Measurements from ENCODE around the gene PUSL1. TPM values are rescaled to one million over a fixed set of nuclear protein-coding genes. Genes with fewer than 3 reads are reported as not detected.
A peak's percentile ranks its signal among the peaks of the same experiment; 100 is the strongest.

PUSL1 gene, protein sequence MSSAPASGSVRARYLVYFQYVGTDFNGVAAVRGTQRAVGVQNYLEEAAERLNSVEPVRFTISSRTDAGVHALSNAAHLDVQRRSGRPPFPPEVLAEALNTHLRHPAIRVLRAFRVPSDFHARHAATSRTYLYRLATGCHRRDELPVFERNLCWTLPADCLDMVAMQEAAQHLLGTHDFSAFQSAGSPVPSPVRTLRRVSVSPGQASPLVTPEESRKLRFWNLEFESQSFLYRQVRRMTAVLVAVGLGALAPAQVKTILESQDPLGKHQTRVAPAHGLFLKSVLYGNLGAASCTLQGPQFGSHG
- polyA plus RNA-seq (2013): 29.8 and 34.5 TPM in 2 replicates

DNA sequence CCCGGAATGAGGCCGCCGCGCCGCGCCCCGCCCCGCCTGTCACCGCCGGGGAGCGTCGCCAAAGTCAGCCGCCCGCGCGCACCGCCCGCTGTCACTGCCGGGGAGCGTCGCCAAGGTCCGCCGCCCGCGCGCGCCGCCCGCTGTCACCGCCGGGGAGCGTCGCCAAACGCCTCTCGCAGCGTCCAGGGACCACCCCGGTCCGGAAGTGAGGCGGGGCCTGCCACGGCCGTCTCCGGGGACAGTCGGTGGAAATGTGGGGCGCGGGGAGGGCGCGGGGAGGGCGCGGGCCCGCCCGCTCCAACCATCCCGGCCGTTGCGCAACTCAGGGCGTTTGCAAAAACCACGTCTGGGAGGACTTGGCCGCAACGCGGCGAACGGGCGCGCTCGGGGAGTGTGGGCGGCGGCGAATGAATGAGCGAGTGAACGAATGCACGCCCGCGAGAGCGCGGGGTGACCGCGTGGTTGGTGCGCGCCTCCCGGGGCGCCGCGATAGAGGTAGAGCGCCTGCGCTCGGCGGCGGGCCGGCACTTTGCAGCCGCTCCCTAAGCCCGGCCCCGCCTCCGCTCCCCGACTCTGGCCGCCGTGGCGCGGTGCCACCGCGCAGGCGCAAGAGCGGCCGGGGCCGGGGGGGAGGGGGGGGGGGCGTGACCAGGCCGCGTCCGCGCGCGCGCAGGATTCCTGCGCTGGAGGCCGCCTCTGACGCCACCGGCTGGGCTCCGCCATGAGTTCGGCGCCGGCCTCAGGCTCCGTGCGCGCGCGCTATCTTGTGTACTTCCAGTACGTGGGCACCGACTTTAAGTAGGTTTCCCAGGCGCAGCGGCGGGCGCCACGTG lies at the start of gene PUSL1, which contains the start of gene ACAP3:
PUSL1 (plus strand) TSS at position 675 of the 833 bp plus-strand sequence; CDS start at position 722, 47 bp downstream.
ACAP3 (minus strand) TSS at position 8 of the 833 bp plus-strand sequence. CDS start 115 bp downstream, outside the sequence.
- peak within 1 kb of the TSS; percentile 93 for H3K14ac ChIP-seq (ENCODE audit: low read length)

DNA sequence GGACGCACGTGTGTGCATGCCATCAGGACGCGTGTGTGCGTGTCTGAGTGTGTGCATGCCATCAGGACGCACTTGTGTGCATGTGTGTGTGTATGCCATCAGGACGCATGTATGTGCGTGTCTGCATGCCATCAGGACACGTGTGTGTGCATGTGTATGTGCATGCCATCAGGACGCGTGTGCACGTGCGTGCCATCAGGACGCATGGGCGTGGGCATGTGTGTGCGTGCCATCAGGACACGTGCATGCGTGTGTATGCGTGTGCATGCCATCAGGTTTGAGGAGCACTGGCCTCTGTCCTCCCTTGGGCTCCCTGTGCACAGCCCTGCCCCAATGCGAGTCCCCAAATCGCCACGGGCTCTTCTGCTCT lies 49.3 kb upstream of the PUSL1 start:
- no peak overlapping the region for H4K8ac ChIP-seq (ENCODE audit: low read depth, low read length)
- no peaks in the 10 kb centered on the region for H3K79me1 ChIP-seq (ENCODE audit: low read length)
- peak overlapping the region; percentile 55 for H3K4me3 ChIP-seq (ENCODE audit: low read depth, low read length)
- H2BK5ac ChIP-seq (ENCODE audit: low read depth, low read length, poor library complexity): no peak overlapping the region
- H2BK12ac ChIP-seq (ENCODE audit: low read length): no peak overlapping the region
- no peak overlapping the region for H3K9ac ChIP-seq (ENCODE audit: low read length)
- H2AFZ ChIP-seq (ENCODE audit: insufficient read depth, low read length, poor library complexity): no peak overlapping the region
- H2AK5ac ChIP-seq (ENCODE audit: low read length): no peak overlapping the region
- DNase-seq: no peak
- no peaks in the 10 kb centered on the region for H3K27me3 ChIP-seq (ENCODE audit: insufficient read depth, low read length)
- no peak overlapping the region for H3K27ac ChIP-seq (ENCODE audit: low read depth, low read length)
- no CpG with 5 or more reads among the region's 22 CpGs for WGBS (ENCODE audit: extremely low coverage, insufficient coverage, insufficient read length)
- H3K14ac ChIP-seq (ENCODE audit: low read length): no peak overlapping the region
- H3K4me2 ChIP-seq (ENCODE audit: low read length): no peak overlapping the region
- peaks cover 75 to 78% of the 10 kb centered on the region in 2 experiments for H3K36me3 ChIP-seq (ENCODE audit: control insufficient read depth in 1 of 2, insufficient read depth in 2 of 2, low read length in 2 of 2)
- H4K91ac ChIP-seq (ENCODE audit: low read depth, low read length): no peak overlapping the region
- no peaks in the 10 kb centered on the region for H3K79me2 ChIP-seq (ENCODE audit: control insufficient read depth, insufficient read depth, low read length, poor library complexity)
- no peak overlapping the region for H2BK120ac ChIP-seq (ENCODE audit: insufficient read depth, low read length, poor library complexity)
- no peaks in the 10 kb centered on the region for H3K4me1 ChIP-seq (ENCODE audit: control insufficient read depth in 1 of 2, insufficient read depth in 2 of 2, low read length in 2 of 2)
- H3K18ac ChIP-seq (ENCODE audit: low read length): no peak overlapping the region
- no peak overlapping the region for H3K23ac ChIP-seq (ENCODE audit: low read length)
- peaks cover 8% of the 10 kb centered on the region for H3K9me3 ChIP-seq (ENCODE audit: insufficient read depth, low read depth, low read length)
- no peak overlapping the region for H3K4ac ChIP-seq (ENCODE audit: low read depth, low read length)
- H4K12ac ChIP-seq (ENCODE audit: low read depth, low read length): no peak overlapping the region

More for the DNA sequence above, at the start of gene PUSL1, which contains the start of gene ACAP3:
- peak within 1 kb of the TSS; percentile 88 for H4K12ac ChIP-seq (ENCODE audit: low read depth, low read length)
- H3K9ac ChIP-seq (ENCODE audit: low read length): peak within 1 kb of the TSS; percentile 88
- peak within 1 kb of the TSS; percentile 97 for H4K91ac ChIP-seq (ENCODE audit: low read depth, low read length)
- H3K23ac ChIP-seq (ENCODE audit: low read length): no peak within 1 kb of the TSS
- peak within 1 kb of the TSS; percentile 92 for H3K18ac ChIP-seq (ENCODE audit: low read length)
- H3K36me3 ChIP-seq (ENCODE audit: control insufficient read depth in 1 of 2, insufficient read depth in 2 of 2, low read length in 2 of 2): peaks cover 36 to 37% of the 10 kb centered on the region in 2 experiments
- peak within 1 kb of the TSS; percentile 92 for H3K4me3 ChIP-seq (ENCODE audit: low read depth, low read length)
- peak within 1 kb of the TSS; percentile 70 for H2AFZ ChIP-seq (ENCODE audit: insufficient read depth, low read length, poor library complexity)
- whole genome bisulfite sequencing (ENCODE audit: extremely low coverage, insufficient coverage, insufficient read length): no CpG with 5 or more reads among the region's 131 CpGs
- H3K4ac ChIP-seq (ENCODE audit: low read depth, low read length): peak within 1 kb of the TSS; percentile 70
- peaks cover 28% of the 10 kb centered on the region for H3K79me1 ChIP-seq (ENCODE audit: low read length)
- peaks cover 43 to 48% of the 10 kb centered on the region in 2 experiments for H3K4me1 ChIP-seq (ENCODE audit: control insufficient read depth in 1 of 2, insufficient read depth in 2 of 2, low read length in 2 of 2)
- H2AK5ac ChIP-seq (ENCODE audit: low read length): peak within 1 kb of the TSS; percentile 73
- no peaks in the 10 kb centered on the region for H3K27me3 ChIP-seq (ENCODE audit: insufficient read depth, low read length)
- no peaks in the 10 kb centered on the region for H3K9me3 ChIP-seq (ENCODE audit: insufficient read depth, low read depth, low read length)
- peak within 1 kb of the TSS; percentile 80 for H4K8ac ChIP-seq (ENCODE audit: low read depth, low read length)
- peaks cover 26% of the 10 kb centered on the region for H3K79me2 ChIP-seq (ENCODE audit: control insufficient read depth, insufficient read depth, low read length, poor library complexity)
- peak within 1 kb of the TSS; percentile 85 for H2BK5ac ChIP-seq (ENCODE audit: low read depth, low read length, poor library complexity)
- H2BK12ac ChIP-seq (ENCODE audit: low read length): peak within 1 kb of the TSS; percentile 2
- peak within 1 kb of the TSS; percentile 86 for H2BK120ac ChIP-seq (ENCODE audit: insufficient read depth, low read length, poor library complexity)
- H3K4me2 ChIP-seq (ENCODE audit: low read length): peak within 1 kb of the TSS; percentile 91
- peak; percentile 82 to 92 for DNase-seq
- peak within 1 kb of the TSS; percentile 94 for H3K27ac ChIP-seq (ENCODE audit: low read depth, low read length)

DNA sequence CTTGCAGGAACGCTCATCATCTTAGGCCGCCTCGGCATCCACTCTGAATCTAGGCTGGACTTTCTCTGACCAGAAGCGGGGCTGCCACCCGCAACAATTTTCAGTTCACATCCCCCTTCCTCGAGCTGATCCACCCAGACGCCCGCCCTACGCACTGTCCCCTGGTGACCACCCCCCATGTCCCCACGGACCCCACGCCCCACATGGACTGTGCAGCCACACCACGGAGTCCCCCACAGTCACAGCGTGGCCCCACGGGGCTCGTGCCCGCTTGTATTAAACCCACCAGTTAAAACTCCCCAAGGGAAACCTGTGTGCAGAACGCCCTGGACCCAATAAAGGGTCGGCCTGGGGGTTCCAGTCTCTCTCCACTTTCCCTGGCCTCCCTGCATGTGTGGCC lies 48.9 kb upstream of the PUSL1 start:
- DNase-seq: no peak
- no peak overlapping the region for H3K27ac ChIP-seq (ENCODE audit: low read depth, low read length)
- H2BK5ac ChIP-seq (ENCODE audit: low read depth, low read length, poor library complexity): no peak overlapping the region
- no peak overlapping the region for H2BK120ac ChIP-seq (ENCODE audit: insufficient read depth, low read length, poor library complexity)
- no peak overlapping the region for H2AFZ ChIP-seq (ENCODE audit: insufficient read depth, low read length, poor library complexity)
- no CpG with 5 or more reads among the region's 18 CpGs for WGBS (ENCODE audit: extremely low coverage, insufficient coverage, insufficient read length)
- H2AK5ac ChIP-seq (ENCODE audit: low read length): no peak overlapping the region
- no peaks in the 10 kb centered on the region for H3K79me2 ChIP-seq (ENCODE audit: control insufficient read depth, insufficient read depth, low read length, poor library complexity)
- H3K4me1 ChIP-seq (ENCODE audit: control insufficient read depth in 1 of 2, insufficient read depth in 2 of 2, low read length in 2 of 2): no peaks in the 10 kb centered on the region
- H3K14ac ChIP-seq (ENCODE audit: low read length): no peak overlapping the region
- H4K8ac ChIP-seq (ENCODE audit: low read depth, low read length): no peak overlapping the region
- no peak overlapping the region for H3K9ac ChIP-seq (ENCODE audit: low read length)
- no peak overlapping the region for H3K4me3 ChIP-seq (ENCODE audit: low read depth, low read length)
- H3K18ac ChIP-seq (ENCODE audit: low read length): no peak overlapping the region
- H2BK12ac ChIP-seq (ENCODE audit: low read length): no peak overlapping the region
- H4K12ac ChIP-seq (ENCODE audit: low read depth, low read length): no peak overlapping the region
- no peaks in the 10 kb centered on the region for H3K27me3 ChIP-seq (ENCODE audit: insufficient read depth, low read length)
- no peak overlapping the region for H3K4me2 ChIP-seq (ENCODE audit: low read length)
- no peak overlapping the region for H4K91ac ChIP-seq (ENCODE audit: low read depth, low read length)
- H3K9me3 ChIP-seq (ENCODE audit: insufficient read depth, low read depth, low read length): peaks cover 8% of the 10 kb centered on the region
- no peak overlapping the region for H3K4ac ChIP-seq (ENCODE audit: low read depth, low read length)
- no peaks in the 10 kb centered on the region for H3K79me1 ChIP-seq (ENCODE audit: low read length)
- H3K36me3 ChIP-seq (ENCODE audit: control insufficient read depth in 1 of 2, insufficient read depth in 2 of 2, low read length in 2 of 2): peaks cover 74 to 76% of the 10 kb centered on the region in 2 experiments
- H3K23ac ChIP-seq (ENCODE audit: low read length): no peak overlapping the region

DNA sequence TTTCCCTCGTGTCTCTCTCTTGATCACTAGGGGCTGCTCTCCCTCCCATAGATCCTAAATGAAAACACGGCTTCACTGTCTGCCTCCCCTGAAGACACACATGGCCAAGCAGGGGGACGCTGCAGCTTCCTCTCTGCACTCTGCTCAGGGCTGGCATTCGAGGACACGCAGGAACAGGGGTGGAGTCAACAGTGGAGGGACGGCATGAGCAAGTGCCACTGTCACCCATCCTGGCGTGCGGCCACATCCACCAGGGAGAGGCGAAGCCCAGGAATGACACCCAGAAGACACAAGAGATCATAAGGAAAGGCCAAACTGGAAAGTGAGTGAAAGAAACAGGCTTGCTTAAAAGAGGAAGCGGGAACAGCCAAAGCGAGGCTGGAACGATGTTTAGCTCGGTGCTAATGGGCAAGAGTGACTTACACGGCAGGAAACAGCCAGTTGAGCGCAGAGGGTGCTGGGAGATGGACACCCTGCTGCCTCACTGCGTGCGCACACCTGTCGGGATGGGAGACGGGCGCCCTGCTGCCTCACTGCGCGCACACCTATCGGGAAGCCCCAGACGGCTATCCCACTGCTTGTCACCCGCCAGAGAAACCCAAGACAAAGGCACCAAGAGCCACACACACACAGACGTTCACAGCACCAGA lies 48.3 kb upstream of the PUSL1 start:
- Histone ChIP-seq H3K14ac (ENCODE audit: low read length) (no peak overlapping the region), H2AK5ac (ENCODE audit: low read length) (no peak overlapping the region), H2BK120ac (ENCODE audit: insufficient read depth, low read length, poor library complexity) (no peak overlapping the region), H4K91ac (ENCODE audit: low read depth, low read length) (no peak overlapping the region), H4K12ac (ENCODE audit: low read depth, low read length) (no peak overlapping the region), H3K4me2 (ENCODE audit: low read length) (no peak overlapping the region), H4K8ac (ENCODE audit: low read depth, low read length) (no peak overlapping the region), H3K9ac (ENCODE audit: low read length) (no peak overlapping the region), H3K4me1 (ENCODE audit: control insufficient read depth in 1 of 2, insufficient read depth in 2 of 2, low read length in 2 of 2) (peaks cover 0 to 2% of the 10 kb centered on the region in 2 experiments), H3K4ac (ENCODE audit: low read depth, low read length) (no peak overlapping the region), H3K18ac (ENCODE audit: low read length) (no peak overlapping the region), H3K36me3 (ENCODE audit: control insufficient read depth in 1 of 2, insufficient read depth in 2 of 2, low read length in 2 of 2) (peaks cover 74 to 75% of the 10 kb centered on the region in 2 experiments), H2BK12ac (ENCODE audit: low read length) (no peak overlapping the region), H3K23ac (ENCODE audit: low read length) (no peak overlapping the region), H3K27ac (ENCODE audit: low read depth, low read length) (no peak overlapping the region), H2AFZ (ENCODE audit: insufficient read depth, low read length, poor library complexity) (no peak overlapping the region), H3K4me3 (ENCODE audit: low read depth, low read length) (no peak overlapping the region), H3K79me2 (ENCODE audit: control insufficient read depth, insufficient read depth, low read length, poor library complexity) (no peaks in the 10 kb centered on the region), H3K79me1 (ENCODE audit: low read length) (no peaks in the 10 kb centered on the region), H3K27me3 (ENCODE audit: insufficient read depth, low read length) (no peaks in the 10 kb centered on the region), H2BK5ac (ENCODE audit: low read depth, low read length, poor library complexity) (no peak overlapping the region), H3K9me3 (ENCODE audit: insufficient read depth, low read depth, low read length) (peaks cover 6% of the 10 kb centered on the region)
- no CpG with 5 or more reads among the region's 26 CpGs for whole genome bisulfite sequencing (ENCODE audit: extremely low coverage, insufficient coverage, insufficient read length)
- no peak for DNase-seq

Measured in trophoblast cell (in vitro differentiated cells and primary cell).